SIG-M5 treated with dmso at 0.1 percent for 504 hours (cell line): ENCODE results near the gene PAX1.
A peak's percentile ranks its signal among the peaks of the same experiment; 100 is the strongest.

ENCODE experiments used
- DNase-seq: peaks from one replicate; lab custom pipeline; 2025; ENCODE audit not compliant: unreplicated experiment; lab: John Stamatoyannopoulos, UW

PAX1 gene

GRCh38 chr20:21705575-21706260, at the start of gene PAX1:
PAX1 (plus strand) TSS chr20:21705664; CDS start chr20:21705713, 49 bp downstream.
- DNase-seq, result no peak

DNA sequence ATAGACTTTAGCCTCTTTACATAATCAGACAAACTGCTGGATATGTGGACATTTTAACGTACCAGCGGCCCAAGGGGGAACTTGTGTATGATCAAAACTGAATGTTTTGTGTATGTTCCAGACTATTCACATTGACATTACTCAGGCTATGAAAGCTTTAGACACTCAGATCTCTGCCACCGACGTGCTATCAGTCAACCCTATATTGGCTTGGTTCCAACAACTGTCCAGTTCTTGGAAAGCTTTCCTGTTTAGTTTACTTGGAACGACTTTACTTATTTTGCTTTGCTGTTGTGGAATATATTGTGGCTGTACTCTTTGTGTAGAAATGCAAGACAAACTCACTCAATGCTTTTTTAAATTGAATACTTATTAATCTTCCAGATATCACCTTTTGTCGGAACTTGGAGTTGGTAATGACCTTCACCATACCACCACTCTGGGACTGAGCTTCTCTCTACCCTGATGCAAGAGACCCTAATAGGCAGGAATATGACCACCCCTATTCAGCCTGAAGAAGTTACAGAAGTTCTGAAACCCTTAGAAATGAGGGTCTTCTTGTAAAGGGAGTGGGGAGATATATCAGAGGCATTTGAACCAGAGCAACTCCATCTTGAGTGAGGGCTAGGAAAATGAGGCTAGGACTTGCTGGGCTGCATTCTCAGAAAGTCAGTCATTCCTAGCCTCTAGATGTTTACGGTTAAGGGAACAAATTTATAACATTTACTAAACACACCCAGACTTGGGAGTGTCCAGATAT, 49.0 kb upstream of the PAX1 start:
- DNase-seq, result no peak

DNA sequence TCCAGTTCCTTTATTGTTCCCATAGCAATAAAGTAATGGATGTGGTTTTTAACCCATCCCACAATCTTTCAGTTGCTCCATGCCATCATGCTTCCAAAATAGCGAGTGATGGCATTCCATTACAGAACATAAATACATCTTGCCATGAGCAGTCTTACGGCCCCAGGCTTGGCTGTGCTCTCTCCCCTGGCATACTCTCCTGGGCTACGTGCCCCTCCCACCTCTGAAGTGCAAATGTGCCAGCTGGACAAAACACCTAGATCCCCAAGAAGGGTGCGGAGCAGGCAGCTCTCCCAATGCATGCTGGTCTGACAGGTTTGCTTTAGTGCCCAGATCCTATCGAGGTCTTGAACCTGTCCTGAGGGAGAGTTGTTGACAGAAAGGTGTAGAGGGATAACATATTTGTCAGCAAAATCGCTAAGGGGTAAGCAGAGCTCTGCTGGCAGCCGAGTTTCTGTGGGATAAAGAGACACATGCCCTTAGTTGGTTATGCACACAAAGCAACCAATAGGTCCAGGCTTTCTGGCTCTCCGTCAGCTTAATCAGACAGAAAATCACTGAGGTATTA, 43.9 kb upstream of the PAX1 start:
- DNase-seq, result peak; percentile 25

- no peak for DNase-seq
Measured at GRCh38 chr20:21663465-21663864, 42.0 kb upstream of the PAX1 start.

- DNase-seq, result no peak
Measured at GRCh38 chr20:21665687-21666446, 39.6 kb upstream of the PAX1 start.

DNA sequence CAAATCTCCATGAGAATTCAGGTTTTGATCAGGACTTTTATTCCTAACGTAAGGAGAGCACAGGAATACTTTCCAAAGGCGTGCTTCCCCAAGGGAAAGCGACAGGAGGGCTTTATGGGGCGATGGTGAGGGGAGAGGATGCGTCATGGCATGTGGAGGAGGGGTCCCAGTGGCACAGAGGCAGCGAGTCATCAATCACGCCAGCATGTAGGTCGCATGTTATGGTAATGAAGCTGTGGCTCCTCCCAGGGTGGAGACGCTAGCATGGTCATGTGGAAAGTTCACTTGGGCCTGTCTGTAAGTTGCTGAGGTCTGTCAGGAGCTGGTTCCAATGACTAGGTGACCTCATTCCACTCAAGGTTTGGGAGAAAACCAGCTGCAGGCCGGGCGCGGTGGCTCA, 35.3 kb upstream of the PAX1 start:
- no peak for DNase-seq

DNA sequence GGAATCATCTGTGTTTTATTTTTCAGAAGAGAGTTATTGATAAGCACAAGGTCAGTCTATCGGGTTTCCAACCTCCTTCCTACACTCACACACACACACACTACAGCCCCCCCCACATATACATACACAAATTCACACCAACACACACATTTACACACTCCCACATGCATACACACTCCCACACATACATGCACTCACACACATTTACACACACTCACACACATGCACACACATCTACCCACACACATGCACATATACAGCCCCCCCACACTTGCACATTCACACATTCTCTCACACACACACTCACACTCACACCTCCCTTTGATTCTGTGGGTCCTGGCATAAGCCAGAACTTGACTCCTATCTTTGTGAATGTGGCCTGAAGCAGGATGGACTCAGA, 34.5 kb upstream of the PAX1 start:
- DNase-seq, result no peak

GRCh38 chr20:21677261-21677660, 28.2 kb upstream of the PAX1 start:
- no peak for DNase-seq

- no peak for DNase-seq
Measured at GRCh38 chr20:21677781-21678180, 27.7 kb upstream of the PAX1 start.

DNA sequence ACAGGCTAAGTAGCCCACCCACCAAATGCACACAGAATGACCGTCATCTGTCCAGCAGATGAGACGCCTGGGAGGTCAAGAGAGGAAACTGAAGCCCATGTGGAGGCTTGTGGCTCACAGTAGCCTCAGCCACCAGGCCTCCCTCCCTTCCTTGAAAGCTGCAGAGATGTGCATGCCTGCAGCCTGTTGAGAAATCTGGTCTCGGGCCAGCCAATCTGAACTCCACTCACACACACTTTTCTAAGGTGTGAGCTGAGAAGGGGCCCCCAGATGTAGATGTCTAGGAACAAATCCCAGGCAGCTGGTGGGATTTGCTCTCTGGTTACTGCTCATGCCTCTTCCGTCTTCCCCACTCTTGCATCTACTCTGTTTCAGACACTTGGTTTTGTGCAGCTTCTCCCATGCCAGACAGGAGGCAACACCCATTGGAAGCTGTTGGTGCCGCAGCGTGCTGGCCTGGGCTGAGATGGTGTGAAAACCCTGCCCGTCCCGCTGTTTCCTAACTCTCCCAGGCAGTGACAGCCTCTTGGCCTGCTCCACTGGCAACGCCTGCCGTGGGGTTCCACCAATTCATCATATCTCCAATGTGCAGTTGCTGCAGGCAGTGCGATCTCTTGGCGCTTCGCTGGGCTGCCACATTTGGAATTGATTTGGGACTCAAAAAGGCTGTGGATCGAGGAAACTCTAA, 24.1 kb upstream of the PAX1 start:
- no peak for DNase-seq

- no peak for DNase-seq
Measured at GRCh38 chr20:21681922-21682318, 23.5 kb upstream of the PAX1 start.

DNA sequence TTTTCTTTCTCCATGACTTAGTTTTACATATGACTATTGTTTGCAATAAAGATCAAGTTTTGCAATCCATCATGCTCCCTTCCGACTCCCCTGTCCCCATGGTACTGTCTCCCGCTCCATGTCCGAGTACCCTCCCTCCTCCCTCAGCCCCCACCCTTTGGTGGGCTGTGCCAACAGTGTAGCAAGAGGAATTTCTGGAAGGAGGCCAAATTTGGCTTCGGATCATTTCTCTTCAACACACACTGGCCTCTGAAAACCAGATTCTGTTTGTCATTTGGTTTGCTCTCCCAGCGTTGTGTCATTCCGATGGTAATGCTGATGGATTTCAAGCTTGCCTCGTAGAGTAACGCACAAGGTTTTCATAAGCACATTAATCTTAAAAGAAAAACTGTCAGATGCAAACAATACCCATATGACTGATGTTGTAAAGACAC, 22.9 kb upstream of the PAX1 start:
- peak; percentile 10 for DNase-seq

DNA sequence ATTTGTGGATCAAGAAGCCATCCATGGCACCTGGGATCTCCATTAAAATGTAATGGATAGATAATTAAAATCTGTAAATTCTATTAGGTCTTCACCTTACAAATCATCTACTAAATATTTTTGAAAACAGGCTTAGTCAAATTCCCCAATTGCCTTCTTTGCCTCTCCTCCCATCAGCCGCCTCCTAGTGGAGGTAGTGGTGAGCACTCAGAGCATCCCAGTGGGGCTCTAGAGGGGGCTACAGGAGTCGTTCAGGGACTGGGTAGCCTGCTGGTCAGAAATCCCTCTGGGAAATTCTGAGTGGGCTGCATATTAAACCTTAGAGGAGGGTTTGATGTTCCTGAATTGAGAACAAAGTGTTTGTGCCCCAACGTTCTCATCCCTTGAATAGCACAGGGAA, 20.8 kb upstream of the PAX1 start:
- no peak for DNase-seq

DNA sequence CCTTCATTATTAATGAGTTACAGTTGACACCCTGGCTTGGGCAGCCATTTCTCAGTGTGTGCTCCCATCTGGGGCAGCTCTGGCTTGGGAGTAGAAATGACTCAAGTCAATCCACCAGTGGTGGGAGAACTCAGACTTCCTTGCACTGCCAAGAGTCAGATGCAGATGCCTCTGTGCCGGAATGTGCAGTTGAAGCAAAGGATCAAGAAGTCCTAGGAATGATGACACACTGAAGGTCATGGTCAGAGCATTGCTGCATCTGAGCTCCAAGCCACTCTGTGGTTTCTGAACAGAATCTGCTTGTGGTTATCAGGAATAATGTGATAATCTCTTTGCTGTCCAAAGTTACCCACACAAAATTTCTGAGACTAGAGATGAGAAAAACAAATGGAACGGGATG, 19.5 kb upstream of the PAX1 start:
- no peak for DNase-seq

DNA sequence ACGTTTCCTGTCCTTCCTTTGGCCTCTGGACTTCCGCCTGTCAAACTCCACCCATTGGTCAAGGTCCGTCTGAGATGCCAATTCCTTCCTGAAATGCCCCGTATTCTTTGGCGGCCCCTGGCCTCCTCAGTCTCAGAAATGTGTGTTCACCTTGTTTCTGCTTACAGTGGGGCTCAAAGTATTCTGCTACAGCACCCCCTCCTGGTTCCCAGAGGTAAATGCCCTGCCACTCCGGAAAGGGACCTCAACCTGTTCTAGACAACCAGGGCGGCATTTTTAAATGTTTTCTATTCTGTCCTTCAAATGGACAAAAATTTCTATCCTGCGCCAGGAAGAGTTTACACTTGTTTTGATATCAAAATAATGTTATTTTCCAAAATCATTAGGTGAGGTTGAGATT, 12.1 kb upstream of the PAX1 start:
- peak; percentile 5 for DNase-seq

DNA sequence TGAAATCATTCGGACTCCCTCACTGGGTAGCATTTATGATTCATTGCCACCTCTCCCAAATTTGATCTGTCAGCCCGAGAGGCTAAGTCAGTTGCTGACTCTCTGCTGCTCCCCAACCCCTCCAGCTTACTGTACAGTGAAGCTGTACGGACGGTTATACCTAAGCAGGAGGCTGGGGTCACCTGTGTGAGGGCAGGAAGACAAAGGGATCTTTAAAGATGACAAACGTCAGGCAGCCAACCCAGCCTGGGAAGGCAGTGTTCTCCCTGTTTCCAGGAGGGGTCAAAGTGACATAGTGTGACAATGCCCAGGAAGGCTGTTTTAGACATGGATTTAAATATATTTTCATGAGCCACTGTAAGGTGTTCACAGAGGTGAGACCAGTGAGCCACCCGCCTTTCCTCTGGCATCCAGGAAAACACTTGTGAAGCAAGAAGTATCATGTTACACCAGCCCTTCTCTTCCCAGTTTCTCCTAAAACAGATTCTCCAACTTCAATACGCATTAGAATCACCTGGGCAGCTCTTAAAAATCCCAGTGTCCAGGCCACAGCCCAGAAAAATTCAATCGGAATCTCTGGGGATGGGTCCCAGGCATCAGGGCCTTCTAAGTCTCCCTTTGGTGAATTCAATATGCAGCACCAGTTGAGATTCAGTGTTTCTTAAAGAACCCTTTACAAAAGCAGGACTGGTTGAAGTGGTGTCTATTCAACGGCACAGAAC, 6.8 kb upstream of the PAX1 start:
- DNase-seq, result no peak

DNA sequence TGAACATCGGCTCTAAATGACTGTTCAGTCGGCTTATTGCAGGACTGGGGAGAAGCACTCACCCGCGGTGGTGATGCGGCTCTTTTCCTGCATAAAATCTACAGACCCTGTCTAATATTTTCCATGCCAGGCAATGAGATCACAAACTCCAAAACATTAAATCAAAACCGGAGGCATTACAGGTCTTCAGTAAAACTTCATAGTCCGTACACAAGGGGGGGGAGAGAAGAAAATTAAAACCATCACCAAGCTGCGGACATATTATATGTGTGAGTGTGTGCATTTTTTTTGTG, 6.3 kb upstream of the PAX1 start:
- no peak for DNase-seq

GRCh38 chr20:21701171-21701876, 4.1 kb upstream of the PAX1 start:
- DNase-seq, result no peak

GRCh38 chr20:21702016-21702415, 3.4 kb upstream of the PAX1 start:
- DNase-seq, result no peak
